T follicular helper cell (primary cell): ENCODE results near the gene C11orf21.
"Not testable (repeated sequence)": the region's sequence is repeated elsewhere in the genome, so short reads cannot be mapped to it uniquely, and the experiment has no call there.

ENCODE experiments used
- DNase-seq: peaks from one replicate; pipeline ENCODE4 v3.0.0-alpha.2; 2020; ENCODE audit warnings: low read depth

Gene C11orf21

DNA sequence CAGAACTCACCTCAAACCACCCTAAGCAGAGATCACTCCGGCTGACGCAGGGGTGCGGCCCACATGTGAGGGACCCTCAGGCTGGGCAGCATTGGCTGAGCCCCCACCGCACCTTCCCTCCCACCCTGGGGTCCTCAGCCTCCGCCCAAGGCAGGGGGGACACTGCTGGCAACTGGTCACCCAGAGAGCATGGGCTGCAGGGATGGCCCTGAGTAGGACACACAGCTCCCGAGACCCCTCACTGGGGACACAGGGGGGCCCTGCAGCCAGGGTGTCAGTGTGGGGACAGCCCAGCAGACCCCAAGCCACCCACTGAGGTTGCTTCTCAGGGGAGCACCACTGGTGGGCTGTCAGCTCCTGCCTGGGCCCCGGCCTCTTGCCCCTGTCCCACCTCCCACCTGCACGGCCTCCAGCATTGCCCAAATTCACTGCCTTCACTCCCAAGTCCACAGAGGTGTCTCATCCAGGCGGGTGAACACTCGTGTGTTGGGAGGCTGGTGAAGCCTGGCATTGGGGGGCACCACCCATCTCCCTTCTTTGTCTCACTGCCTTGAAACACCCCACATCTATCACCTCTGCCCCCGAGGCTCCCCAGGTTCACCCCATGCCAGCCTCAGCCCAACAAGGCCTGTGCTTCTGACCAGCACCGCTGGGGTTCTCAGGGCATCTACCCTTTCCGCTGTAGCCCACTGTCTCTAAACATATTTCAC, 4.7 kb downstream of the C11orf21 start:
- DNase-seq = no peak

DNA sequence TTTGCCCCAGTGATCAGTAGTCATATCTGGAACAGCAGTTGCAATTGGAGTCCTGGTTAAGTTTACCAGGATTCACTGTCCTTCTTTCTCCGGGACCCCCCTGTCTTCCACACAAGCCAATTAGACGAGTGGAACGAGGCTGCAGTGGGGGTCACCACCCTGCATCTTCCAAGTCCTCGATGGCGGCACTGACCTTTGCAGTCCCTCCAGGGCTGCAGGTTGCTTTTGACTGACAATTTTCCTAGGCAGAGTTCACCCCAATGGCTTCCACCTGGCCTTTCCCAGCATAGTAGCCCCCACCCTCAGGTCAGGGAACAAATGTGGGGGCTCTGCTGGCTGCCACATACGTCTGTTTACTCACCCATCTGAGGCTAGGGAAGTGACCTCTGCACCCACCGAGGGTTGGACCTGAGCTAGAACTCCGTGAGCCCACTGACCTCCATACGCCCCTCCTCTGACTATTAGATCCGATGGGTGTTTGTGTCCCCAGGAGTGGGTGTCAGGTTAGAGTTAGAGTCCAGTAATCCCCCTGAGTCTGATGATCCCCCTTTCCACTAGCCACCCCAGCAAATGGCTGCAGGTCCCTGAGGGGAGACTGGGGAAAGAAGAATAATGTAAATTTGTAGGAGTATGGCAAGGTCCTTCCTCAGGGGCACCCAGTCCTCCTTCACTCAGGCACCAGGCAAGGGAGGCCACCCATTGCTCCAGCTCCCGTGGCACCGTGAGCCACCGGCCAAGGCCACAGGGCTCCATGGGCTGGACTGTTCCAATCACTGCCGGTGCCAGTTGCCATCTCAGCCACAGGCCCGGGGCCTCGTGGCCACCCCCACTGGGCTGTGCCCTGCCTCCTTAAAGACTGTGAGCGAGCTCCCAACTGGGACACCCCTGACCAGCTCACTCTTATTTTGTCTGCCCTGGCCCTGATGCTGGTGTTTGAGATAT, 5.5 kb downstream of the C11orf21 start:
- DNase-seq = no peak

DNA sequence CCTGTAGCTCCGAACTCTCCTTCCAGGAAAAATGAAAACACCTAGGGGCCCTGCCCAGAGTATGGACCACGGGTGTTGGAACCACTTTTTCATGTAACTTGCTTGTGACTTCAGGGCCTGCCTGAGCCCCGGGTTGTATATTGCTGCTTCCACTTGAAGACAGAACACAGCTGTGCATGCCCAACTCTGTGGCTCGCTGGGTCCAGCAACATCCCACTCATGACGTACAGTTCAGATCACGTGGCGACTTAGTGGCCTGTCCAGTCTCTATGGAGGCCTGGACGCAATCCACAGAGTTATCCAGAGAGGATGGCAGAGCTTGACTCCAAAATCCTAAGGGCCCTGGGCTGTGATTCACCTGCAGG, 6.8 kb downstream of the C11orf21 start:
- no peak for DNase-seq

DNA sequence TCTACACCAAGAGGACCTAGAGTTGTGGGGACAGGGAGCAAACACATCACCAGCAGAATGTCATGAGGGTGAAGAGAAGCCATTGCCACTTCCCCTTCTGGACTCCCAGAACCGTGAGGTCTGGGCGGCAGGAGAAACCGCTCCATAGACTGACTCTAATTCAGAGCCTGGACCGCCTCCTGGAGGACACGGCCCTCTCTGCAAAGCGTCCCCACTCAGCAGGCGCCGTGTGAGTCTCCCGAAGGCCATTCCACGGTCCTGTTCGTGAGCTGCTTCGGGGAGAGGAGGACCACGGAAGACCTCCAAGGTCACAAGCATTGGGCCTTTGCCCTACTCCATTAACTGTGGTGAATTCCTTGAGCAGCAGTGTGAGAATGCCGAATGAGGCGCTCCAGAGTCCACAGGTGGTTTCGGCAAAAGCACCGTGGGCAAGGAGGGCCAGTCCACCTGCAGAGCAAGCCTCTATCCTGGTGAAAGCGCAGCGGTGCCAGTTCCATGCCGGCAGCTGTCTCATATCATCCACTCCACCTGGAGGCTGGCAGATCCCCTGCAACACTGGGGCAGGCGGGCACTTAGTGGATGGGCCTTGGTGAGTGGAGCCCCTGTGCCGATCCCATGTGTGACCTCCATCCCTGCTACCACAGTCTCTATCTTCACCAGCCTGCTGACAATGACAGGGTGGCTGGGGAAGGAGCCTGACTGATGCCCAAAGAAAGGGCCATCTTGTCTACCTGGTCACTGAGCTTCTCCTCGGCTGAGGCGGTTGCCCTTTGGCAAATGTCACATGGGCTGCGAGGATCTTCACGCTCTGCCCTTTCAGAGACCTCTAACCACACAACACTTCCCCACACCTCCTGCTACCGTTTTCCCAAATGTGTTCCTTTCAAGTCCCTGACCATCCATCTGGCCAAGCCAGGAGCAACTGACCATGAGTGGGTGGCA, 7.5 kb downstream of the C11orf21 start:
- DNase-seq = no peak

DNA sequence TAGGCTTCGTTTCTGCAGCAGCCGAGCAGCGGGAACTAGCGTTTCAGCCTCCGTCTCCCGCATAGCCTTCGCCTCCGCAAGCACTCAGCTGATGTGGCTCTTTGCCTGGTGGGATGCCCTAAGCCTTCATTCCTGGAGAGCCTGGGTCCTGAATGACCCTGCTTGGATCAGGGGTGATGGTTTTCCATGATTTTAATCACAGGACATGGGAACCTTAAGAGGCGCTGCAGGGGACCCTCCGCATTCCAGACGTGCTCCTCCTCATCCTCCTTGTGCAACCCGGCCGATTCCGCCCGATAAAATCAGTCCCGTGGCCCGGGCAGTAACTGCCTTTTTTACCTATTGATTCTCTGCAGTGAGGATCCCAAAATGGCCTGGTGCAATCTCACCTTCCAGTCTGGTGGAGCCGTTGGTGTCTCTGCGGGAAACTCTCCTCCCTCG, 8.2 kb downstream of the C11orf21 start:
- DNase-seq = no peak

DNA sequence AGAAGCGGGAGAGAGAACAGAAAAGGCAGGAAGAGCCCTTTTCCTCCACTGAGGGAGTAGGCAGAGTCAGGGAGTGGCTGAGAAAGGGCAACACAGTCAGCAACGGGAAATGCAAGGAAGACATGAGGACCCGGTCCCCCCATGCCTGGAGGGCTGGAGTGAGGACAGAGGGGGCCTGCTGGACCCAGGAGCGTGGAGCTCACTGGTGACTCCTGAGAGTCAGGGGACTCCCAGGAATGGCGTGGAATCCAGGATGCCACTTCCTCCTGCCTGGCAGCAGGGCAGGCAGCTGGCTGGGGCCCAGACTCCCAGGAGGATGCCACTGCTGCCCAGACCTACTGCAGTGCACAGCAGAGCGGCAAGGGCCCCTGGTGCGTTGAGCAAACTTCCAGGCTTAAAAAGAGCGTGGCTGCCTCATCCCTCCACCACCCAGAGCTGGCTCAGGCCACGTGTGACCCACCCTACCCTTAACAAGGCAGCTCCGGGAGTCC, 11.3 kb downstream of the C11orf21 start:
- no peak for DNase-seq

DNA sequence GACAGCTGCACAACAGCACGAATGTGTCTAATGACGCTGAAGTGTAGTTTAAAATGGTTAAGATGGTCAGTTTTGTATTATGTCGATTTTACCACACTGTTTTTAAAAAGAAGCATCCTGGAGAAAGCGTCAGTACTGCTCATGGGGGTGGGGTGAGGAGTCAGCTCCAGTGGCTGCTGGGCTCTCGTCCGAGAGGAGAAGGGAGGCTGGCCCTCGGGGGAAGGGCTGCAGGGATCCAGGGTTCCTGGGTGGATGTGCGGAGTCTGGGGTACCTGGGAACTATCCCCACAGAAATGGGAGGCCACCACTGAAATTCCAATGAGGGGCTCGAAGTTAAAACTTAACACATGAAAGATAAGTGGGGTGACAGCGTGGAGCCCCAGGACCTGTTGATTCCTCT, 11.9 kb downstream of the C11orf21 start:
- no peak for DNase-seq

DNA sequence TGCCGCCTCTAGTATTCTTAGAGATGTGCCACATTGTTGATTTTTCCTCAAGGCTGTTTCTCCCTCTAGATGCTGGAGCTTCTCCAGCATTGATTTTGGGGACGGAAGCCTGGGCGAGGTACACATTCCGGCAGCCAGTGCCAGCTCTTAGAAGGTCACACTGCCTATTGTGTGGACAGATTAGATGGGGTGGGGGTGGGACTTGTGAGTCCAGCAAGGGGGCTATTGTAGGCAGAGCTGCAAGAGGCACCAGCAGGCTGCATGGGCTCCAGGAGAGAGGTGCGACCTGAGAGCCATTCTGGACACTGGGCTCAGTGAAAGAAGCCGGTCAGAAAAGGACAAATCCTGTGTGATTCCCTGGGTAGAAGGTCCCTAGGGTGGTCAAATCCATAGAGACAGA, 12.4 kb downstream of the C11orf21 start:
- no peak for DNase-seq

DNA sequence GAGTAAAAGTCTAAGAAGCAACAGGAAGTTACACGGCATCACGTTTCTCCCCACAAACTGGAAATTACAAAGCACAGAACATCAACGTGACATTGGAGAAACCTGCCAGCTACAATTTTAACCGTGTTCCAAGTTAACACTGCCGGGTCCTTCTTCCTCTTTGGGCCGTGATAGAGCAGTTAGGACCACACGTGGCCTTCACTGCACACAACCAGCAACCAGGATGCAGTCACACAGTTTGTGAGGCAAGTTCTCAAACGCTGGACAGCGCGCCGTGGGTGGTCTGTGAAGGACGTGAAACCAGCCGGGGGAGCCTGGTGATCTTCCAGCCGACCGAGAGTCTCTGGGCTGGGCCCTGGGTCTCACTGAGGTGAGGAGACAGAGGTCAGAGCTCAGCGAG, 14.6 kb downstream of the C11orf21 start:
- DNase-seq = no peak

DNA sequence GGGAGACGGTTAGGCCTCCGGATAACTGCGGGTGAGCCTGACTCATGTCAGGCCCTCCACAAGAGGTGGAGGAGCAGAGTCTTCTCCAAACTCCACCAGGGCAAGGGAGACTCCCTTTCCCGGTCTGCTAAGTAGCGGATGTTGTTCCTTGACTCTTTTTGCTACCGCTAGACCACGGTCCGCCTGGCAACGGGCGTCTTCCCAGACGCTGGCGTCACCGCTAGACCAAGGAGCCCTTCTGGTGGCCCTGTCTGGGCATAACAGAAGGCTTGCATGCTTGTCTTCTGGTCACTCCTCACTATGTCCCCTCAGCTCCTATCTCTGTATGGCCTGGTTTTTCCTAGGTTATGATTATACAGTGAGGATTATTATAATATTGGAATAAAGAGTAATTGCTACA, 15.4 kb downstream of the C11orf21 start:
- not testable (repeated sequence) for DNase-seq

DNA sequence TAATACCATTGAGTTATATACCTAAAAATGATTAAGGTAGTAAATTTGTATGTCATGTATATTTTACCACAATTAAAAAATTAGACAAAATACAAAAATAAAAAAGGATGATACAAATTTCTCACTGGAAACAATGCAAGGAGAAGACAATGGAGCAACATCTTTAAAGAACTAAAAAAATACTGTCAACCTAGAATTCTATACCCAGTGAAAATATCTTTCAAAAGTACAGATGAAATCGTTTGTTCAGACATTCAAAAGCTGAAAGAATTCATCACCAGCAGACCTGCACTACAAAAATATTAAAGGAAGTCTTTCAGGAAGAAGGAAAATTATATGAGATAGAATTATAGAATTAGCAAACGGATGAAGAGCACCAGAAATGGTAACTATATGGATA, 21.5 kb downstream of the C11orf21 start:
- DNase-seq = no peak

DNA sequence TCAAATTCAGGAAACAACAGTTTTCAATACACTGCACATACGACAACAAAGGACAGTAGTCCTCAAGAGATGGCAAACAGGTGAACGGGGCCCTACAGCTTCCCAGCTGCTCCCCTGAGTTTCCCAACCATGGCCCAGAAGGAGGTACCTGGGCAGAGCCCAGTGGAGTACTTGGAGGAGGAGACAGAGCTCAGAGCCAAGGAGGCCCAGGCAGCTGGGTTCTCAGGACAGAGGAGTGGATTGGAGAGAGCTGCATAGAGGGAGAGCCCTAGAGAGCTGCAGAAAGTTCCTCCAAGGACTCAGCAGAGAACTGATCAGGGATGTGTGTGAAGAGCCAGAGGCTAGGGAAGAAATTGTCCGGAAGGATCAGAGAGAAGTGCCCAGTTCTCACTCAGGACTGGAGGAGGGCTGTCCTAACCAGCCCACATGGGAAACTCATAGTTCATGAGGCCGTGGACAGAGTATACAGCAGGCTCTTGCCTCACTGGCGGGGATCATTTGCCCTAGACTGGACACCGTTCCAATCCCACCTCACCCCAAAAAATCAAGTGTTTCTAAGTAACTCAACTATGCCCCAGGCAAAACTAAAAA, 23.7 kb downstream of the C11orf21 start:
- no peak for DNase-seq

DNA sequence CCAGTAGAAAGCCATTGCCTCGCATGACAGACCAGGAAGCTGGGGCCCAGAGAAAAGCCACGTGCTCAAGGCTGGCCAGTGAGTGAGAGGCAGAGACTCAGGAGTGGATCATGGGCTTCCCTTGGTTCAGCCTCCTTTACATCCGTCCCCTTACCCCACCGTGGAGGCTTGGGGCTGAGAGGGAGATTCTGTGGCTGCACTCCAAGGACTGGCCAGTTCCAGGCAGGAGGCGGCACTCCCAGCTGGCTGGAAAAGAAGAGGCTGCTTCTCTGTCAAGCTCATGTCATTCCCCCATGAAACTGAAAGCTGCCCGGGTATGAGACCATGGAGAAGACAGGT, 24.7 kb downstream of the C11orf21 start:
- DNase-seq = no peak

DNA sequence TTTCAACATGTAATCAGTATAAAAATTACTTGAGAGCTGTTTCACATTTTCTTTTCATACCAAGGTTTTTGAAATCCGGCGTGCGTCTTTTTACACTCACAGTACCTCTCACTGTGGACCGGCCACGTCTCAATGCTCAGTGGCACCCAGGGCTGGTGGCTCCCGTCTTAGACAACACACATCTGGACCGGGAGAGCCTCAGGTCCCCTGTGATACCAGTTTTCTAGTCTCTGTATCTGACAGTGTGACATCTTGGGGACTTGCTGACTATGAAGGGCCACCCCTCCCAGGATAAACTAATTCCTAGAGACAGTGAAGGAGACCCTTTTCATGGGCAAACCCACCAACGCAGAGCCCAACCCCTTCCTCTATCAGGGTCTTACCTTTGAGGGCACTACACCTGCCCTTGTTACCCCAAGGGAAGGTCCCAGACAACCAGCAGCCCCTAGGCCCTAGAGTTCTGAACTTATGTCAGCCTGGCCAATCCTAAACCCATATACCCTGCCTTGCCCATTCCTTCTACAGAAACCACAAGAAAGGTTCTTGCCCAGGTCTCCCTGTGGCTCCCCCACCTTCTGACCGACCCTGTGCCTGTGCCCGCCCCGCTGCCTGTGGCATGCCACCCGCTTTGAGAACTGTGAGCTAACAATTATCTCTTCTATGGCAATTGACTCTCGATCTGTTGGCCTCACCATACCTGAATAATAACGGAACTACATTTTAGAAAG, 25.3 kb downstream of the C11orf21 start:
- DNase-seq = no peak

DNA sequence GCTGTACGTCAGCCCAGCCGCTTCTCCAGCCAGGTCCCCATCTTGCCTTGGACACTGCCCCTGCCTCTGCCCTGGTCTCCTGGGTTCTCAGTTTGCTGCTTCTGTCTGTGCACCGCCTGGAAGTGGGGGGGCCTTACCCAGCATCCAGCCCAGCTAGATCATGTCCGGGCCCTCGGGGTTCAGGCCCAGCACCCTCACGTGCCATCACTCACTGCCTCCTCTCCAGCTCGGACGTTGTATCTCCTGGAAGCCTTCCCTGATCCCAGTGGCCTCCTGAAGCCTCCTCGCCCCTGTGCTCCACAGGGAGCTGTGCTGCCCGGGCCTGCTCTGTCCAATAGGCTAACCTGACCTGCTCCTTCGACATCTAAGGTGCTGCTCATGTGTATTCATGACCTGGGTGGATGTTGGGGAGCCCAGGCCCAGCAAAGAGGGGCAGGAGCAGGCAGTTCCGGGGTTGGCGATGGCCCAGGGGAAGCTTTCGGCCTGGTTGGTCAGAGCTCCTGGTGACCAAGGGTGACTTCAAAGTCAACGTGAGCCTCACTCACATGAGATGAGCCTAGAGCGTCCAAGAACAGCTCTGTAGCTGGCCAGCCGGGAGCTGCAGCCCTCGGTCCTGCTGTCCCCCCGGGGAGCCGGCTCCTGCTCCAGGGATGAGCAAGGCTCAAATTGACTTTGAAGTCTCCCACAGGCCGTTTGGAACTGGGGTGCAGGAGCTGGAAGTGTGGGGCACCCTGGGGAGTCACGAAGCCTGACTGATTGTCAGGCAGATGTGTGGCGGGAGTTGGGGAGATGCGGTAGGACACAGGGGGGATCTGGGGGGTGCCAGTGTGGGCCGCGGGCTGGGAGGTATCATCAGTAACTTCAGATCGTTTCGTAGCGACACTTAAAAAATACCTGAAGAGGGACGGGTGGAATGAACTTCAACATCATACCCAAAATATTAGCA, 26.1 kb downstream of the C11orf21 start:
- no peak for DNase-seq

DNA sequence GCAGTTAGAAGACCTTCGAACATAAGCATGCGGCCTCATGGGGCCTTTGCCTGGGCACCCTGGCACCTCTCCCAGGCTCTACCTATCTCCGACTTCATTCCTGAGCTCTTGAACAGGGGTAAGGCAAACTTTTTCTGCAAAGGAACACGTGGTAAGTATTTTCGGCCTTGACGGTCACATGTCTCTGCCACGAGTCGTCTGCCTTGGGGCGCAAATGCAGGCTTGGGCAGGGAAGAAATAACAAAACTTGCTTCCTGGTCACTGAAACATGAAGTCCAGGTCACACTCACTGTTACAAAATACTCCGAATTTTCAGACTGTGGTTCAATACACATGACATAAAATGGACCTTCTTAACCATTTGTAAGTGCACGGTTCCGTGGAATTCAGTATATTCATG, 27.9 kb downstream of the C11orf21 start:
- DNase-seq = no peak

DNA sequence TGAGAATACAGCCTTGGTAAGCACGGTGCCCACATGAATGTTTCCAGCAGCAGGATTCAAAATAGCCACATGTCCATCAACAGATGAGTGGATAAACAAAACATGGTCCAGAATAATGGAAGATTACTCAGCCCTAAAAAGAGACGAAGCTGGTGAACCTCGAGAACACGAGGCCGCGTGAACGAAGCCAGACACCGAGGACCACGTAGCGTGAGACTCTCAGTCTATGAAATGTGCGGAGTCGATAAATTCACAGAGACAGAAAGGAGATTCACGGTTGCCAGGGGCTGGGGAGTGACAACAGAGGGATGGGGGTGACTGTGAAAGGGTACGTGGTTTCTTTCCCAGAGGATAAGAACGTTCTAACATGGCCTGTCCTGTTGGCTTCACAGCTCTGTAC, 28.4 kb downstream of the C11orf21 start:
- DNase-seq = no peak

DNA sequence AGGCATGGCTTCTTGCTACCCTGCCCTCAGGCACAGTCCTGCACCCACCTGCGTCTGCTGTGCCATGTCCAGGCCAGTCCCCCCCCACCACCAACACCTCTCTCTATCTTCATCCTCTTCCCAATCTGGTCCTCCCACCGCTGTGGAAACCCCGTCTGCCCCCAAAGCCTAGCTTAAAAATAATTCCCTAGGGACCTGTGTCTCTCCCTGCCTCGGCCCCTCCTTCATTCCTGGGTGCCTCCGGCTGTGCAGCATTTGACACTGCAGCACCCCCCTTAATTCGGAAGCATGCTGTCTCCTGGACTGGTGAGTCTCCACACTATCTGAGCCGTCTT, 28.8 kb downstream of the C11orf21 start:
- no peak for DNase-seq

DNA sequence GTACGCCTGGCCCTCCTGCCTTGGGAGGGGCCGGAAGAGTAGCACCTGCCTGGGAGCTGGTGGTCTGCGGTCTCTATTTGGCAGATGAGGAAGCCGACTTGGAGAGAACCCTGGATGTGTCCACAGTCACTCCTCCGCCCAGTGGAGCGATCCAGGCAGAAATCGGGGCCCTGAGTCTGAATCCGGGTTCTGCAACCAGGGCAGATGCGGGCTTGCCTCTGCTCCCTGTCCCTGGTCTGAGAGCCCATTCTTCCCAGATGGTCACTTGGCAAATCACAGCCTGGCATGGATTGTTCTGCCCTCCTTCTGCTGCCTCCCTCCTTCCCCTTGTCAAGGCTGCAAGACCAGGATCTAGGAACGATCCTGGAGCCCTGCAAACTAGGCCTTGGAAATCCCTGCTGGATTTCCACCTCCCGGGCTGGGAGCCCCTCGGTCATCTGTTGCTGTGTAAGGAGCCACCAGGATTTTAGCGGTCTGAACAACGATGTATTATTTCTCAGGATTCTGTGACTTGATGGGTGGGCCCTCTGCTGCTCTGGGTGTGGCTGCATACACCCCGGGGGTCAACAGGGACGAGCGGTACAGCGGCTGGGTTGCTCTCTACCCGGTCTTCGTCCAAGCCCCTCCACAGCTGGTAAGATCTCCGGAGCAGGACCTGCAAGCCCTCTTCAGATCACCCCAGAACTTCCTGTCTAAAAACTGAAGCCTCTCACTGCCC, 29.3 kb downstream of the C11orf21 start:
- DNase-seq = no peak
